Measurements from ENCODE around the gene GNMT.

DNA sequence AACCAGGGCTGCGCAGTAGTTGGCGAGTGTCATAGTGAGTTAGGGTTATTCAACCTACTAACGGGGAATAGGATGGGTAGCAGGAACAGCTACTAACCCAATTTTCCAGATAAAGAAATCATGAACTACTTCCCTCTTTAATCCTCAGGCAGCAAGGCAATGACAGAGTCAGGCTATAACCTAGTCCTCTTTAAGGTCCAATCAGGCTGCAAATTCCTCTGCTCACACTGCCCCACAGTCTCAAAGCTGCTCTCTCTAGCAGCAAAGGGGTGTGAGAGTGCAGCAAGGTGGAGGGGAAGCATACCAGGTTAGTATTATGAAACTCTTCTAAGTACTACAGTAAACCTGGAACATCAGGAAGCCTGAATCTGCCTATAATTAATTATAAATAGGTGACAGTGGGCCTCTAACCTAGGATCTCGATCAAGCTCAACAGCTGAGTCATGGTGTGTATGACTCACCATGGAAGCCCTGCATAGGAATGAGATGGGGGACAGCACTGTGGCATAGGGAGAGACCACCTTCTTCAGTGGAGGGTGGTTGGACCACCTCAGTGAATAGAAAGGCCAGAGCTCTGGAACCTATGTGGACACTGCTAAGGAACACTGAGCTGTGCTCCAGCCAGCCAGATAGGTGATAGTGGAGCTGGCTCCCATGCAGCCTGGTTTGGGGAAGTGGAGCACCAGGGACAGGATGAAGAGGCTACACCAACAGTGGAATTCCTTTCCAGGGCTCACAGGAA lies 10.5 kb downstream of the GNMT start:
- TF ChIP-seq POLR2AphosphoS5 (IDR thresholded peaks at IDR 0.05) = no peak
- TF ChIP-seq, protein P1, sequence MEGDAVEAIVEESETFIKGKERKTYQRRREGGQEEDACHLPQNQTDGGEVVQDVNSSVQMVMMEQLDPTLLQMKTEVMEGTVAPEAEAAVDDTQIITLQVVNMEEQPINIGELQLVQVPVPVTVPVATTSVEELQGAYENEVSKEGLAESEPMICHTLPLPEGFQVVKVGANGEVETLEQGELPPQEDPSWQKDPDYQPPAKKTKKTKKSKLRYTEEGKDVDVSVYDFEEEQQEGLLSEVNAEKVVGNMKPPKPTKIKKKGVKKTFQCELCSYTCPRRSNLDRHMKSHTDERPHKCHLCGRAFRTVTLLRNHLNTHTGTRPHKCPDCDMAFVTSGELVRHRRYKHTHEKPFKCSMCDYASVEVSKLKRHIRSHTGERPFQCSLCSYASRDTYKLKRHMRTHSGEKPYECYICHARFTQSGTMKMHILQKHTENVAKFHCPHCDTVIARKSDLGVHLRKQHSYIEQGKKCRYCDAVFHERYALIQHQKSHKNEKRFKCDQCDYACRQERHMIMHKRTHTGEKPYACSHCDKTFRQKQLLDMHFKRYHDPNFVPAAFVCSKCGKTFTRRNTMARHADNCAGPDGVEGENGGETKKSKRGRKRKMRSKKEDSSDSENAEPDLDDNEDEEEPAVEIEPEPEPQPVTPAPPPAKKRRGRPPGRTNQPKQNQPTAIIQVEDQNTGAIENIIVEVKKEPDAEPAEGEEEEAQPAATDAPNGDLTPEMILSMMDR (IDR thresholded peaks at IDR 0.05; ENCODE audit: poor library complexity, severe bottlenecking) = no peak
- TF ChIP-seq RAD21 (conservative IDR thresholded peaks at IDR 0.05) = no peak
- TF ChIP-seq REST (IDR thresholded peaks at IDR 0.05; ENCODE audit: borderline replicate concordance) = no peak
- TF ChIP-seq EZH2 (IDR thresholded peaks at IDR 0.05; ENCODE audit: borderline replicate concordance, insufficient read depth, low read length, poor library complexity, severe bottlenecking) = no peak
- TF ChIP-seq TAF1 (IDR thresholded peaks at IDR 0.05; ENCODE audit: low read depth) = no peak
- no peak for TF ChIP-seq MXI1 (conservative IDR thresholded peaks at IDR 0.05; ENCODE audit: poor library complexity, severe bottlenecking)

Data from neural cell (in vitro differentiated cells).